Measurements from ENCODE around the gene GRHL1. TPM values are rescaled to one million over a fixed set of nuclear protein-coding genes. Genes with fewer than 3 reads are reported as not detected.

Gene GRHL1
- total RNA-seq, 1 experiment from 2014 or later, result 2.5 TPM

GRCh38 chr2:9995059-9995458 lies 43.6 kb downstream of the GRHL1 start:
- no peak overlapping the region for H3K56ac ChIP-seq (ENCODE audit: insufficient read length, low read depth, low read length)
- H3K27ac Mint-ChIP-seq, result no peak overlapping the region; a peak in 1 of 7 replicates
- no peak for TF ChIP-seq CTCF (conservative IDR thresholded peaks at IDR 0.05)
- H3K36me3 Mint-ChIP-seq (ENCODE audit: insufficient read depth in 1 of 3, low read depth in 3 of 3), result peaks cover 0 to 5% (median 0%) of the 10 kb centered on the region in 3 experiments; a peak in 1 of 7 replicates
- H3K27ac ChIP-seq (ENCODE audit: insufficient read length, low read depth, low read length), result no peak overlapping the region
- no peak overlapping the region for H4K5ac ChIP-seq (ENCODE audit: insufficient read length, low read depth, low read length)
- H3K14ac ChIP-seq (ENCODE audit: insufficient read depth, low read length), result no peak overlapping the region
- H3K27me3 Mint-ChIP-seq (ENCODE audit: low read depth), result peaks cover 3% of the 10 kb centered on the region; the same call in 1 of the 2 replicates
- H3K9me3 ChIP-seq (ENCODE audit: control insufficient read depth, low read depth, low read length), result no peaks in the 10 kb centered on the region
- no peaks in the 10 kb centered on the region for H4K20me1 ChIP-seq (ENCODE audit: control insufficient read depth, insufficient read depth, insufficient read length)
- no peak overlapping the region for H2BK20ac ChIP-seq (ENCODE audit: low read depth, low read length, poor library complexity, severe bottlenecking)
- no peak overlapping the region for H2BK15ac ChIP-seq (ENCODE audit: low read depth, low read length)
- H3K4ac ChIP-seq (ENCODE audit: low read depth, low read length), result no peak overlapping the region
- no peaks in the 10 kb centered on the region for H3K23me2 ChIP-seq (ENCODE audit: insufficient read length, low read depth, low read length, poor library complexity, severe bottlenecking)
- no peak overlapping the region for H3T11ph ChIP-seq (ENCODE audit: low read length)
- no peaks in the 10 kb centered on the region for H3K9me3 Mint-ChIP-seq
- no peak overlapping the region for H3K18ac ChIP-seq (ENCODE audit: insufficient read length, low read depth, low read length)
- H3K4me3 Mint-ChIP-seq, result no peak overlapping the region
- no CpG with 5 or more reads among the region's 5 CpGs for WGBS (ENCODE audit: extremely low coverage, insufficient read length, low lambda C conversion rate)
- H3K27me3 ChIP-seq (ENCODE audit: insufficient read depth, low read length), result no peaks in the 10 kb centered on the region
- H2AK5ac ChIP-seq (ENCODE audit: insufficient read length, low read length), result no peak overlapping the region
- no peak overlapping the region for H3K4me2 ChIP-seq (ENCODE audit: insufficient read depth, insufficient read length, low read length)
- H3K23ac ChIP-seq (ENCODE audit: insufficient read length, low read depth, low read length), result no peak overlapping the region
- H3K79me2 ChIP-seq (ENCODE audit: insufficient read depth, low read length), result no peaks in the 10 kb centered on the region
- H4K91ac ChIP-seq (ENCODE audit: insufficient read length, low read depth, low read length), result no peak overlapping the region
- H3K4me1 ChIP-seq (ENCODE audit: insufficient read depth, low read length), result no peaks in the 10 kb centered on the region
- no peak overlapping the region for H2BK12ac ChIP-seq (ENCODE audit: insufficient read length, low read depth, low read length)
- no peak overlapping the region for H2AFZ ChIP-seq (ENCODE audit: low read length)
- H3K9ac ChIP-seq (ENCODE audit: extremely low read depth, insufficient read length, low read length), result no peak overlapping the region
- H2BK5ac ChIP-seq (ENCODE audit: insufficient read length, low read length), result no peak overlapping the region
- no peaks in the 10 kb centered on the region for H3K79me1 ChIP-seq (ENCODE audit: insufficient read depth, low read depth, low read length, poor library complexity, severe bottlenecking)
- H4K8ac ChIP-seq (replicated peaks; ENCODE audit: insufficient read length, low read depth, low read length), result no peak overlapping the region
- H3K4me1 Mint-ChIP-seq, result peaks cover 6% of the 10 kb centered on the region in 2 experiments; a peak in 3 of 4 replicates
- no peak for DNase-seq
- no peak overlapping the region for H2BK120ac ChIP-seq (ENCODE audit: low read depth, low read length, poor library complexity, severe bottlenecking)
